ENCODE results near the gene KIF1B.
"Not testable (repeated sequence)": the region's sequence is repeated elsewhere in the genome, so short reads cannot be mapped to it uniquely, and the experiment has no call there.

KIF1B gene

GRCh38 chr1:10236405-10237156 lies 26.2 kb downstream of the KIF1B start:
- DNase-seq: no peak

GRCh38 chr1:10237157-10237539 lies 26.8 kb downstream of the KIF1B start:
- no peak for DNase-seq

- DNase-seq: no peak
These were observed 31.8 kb downstream of the KIF1B start for GRCh38 chr1:10242135-10242534.

- DNase-seq: no peak
These were observed 32.4 kb downstream of the KIF1B start for GRCh38 chr1:10242811-10243210.

GRCh38 chr1:10245674-10246073 lies 35.3 kb downstream of the KIF1B start:
- no peak for DNase-seq

- no peak for DNase-seq
These were observed 39.6 kb downstream of the KIF1B start for GRCh38 chr1:10249808-10250457.

GRCh38 chr1:10250663-10251062 lies 40.3 kb downstream of the KIF1B start:
- DNase-seq: no peak

GRCh38 chr1:10251325-10252108 lies 41.1 kb downstream of the KIF1B start:
- not testable (repeated sequence) for DNase-seq

- DNase-seq: no peak
These were observed 42.1 kb downstream of the KIF1B start for GRCh38 chr1:10252508-10252907.

- no peak for DNase-seq
These were observed 42.8 kb downstream of the KIF1B start for GRCh38 chr1:10253149-10253548.

- DNase-seq: no peak
These were observed 43.4 kb downstream of the KIF1B start for GRCh38 chr1:10253755-10254154.

- DNase-seq: no peak
These were observed 47.5 kb downstream of the KIF1B start for GRCh38 chr1:10257851-10258250.

- DNase-seq: not testable (repeated sequence)
These were observed 49.2 kb downstream of the KIF1B start for GRCh38 chr1:10259547-10259946.

- DNase-seq: no peak
These were observed 53.2 kb downstream of the KIF1B start for GRCh38 chr1:10263450-10264082.

GRCh38 chr1:10265027-10265426 lies 54.7 kb downstream of the KIF1B start:
- DNase-seq: no peak

- no peak for DNase-seq
These were observed 55.5 kb downstream of the KIF1B start for GRCh38 chr1:10265900-10266299.

GRCh38 chr1:10267319-10267718 lies 56.9 kb downstream of the KIF1B start:
- DNase-seq: no peak

GRCh38 chr1:10267921-10268320 lies 57.6 kb downstream of the KIF1B start:
- no peak for DNase-seq

GRCh38 chr1:10271090-10271489 lies 60.7 kb downstream of the KIF1B start:
- no peak for DNase-seq

- no peak for DNase-seq
These were observed 61.5 kb downstream of the KIF1B start for GRCh38 chr1:10271869-10272268.

GRCh38 chr1:10272274-10272673 lies 61.9 kb downstream of the KIF1B start:
- DNase-seq: no peak

- DNase-seq: no peak
These were observed 68.5 kb downstream of the KIF1B start for GRCh38 chr1:10278880-10279279.

All from Kasumi-1 (cell line).